GM11168 (cell line): ENCODE data around the gene ASIC2.

ENCODE experiments used
- in situ Hi-C: fragments of 300-500 bp; cut with MboI; formaldehyde crosslinking; loops from one replicate; pipeline ENCODE4 v1.12.0; 2022; ENCODE audit warnings: low sequenced_read_pairs; ENCODE audit not compliant: unreplicated experiment

ASIC2 gene

GRCh38 chr17:33209671-33210070 is 83.4 kb downstream of the ASIC2 start:
- in situ Hi-C loops, result no loop called here

- in situ Hi-C loops, result no loop called here
Observed at GRCh38 chr17:33207231-33207630, 85.9 kb downstream of the ASIC2 start.

- in situ Hi-C loops, result no loop called here
Observed at GRCh38 chr17:33205552-33205951, 87.5 kb downstream of the ASIC2 start.

GRCh38 chr17:33204701-33205100 is 88.4 kb downstream of the ASIC2 start:
- in situ Hi-C loops, result no loop called here

- in situ Hi-C loops, result no loop called here
Observed at GRCh38 chr17:33204156-33204555, 88.9 kb downstream of the ASIC2 start.

GRCh38 chr17:33202796-33203495 is 90.1 kb downstream of the ASIC2 start:
- in situ Hi-C loops, result no loop called here

GRCh38 chr17:33202021-33202420 is 91.1 kb downstream of the ASIC2 start:
- in situ Hi-C loops, result no loop called here

GRCh38 chr17:33201283-33201682 is 91.8 kb downstream of the ASIC2 start:
- in situ Hi-C loops, result no loop called here

GRCh38 chr17:33200587-33200986 is 92.5 kb downstream of the ASIC2 start:
- in situ Hi-C loops, result no loop called here

GRCh38 chr17:33199571-33200510 is 93.3 kb downstream of the ASIC2 start:
- in situ Hi-C loops, result no loop called here

GRCh38 chr17:33198954-33199353 is 94.1 kb downstream of the ASIC2 start:
- in situ Hi-C loops, result no loop called here

- in situ Hi-C loops, result no loop called here
Observed at GRCh38 chr17:33197342-33197741, 95.8 kb downstream of the ASIC2 start.

- in situ Hi-C loops, result no loop called here
Observed at GRCh38 chr17:33196883-33197282, 96.2 kb downstream of the ASIC2 start.

- in situ Hi-C loops, result no loop called here
Observed at GRCh38 chr17:33192951-33193911, 99.9 kb downstream of the ASIC2 start.

- in situ Hi-C loops, result no loop called here
Observed at GRCh38 chr17:33183487-33184026, 109.5 kb downstream of the ASIC2 start.

- in situ Hi-C loops, result no loop called here
Observed at GRCh38 chr17:33179151-33179550, 113.9 kb downstream of the ASIC2 start.

GRCh38 chr17:33178681-33179080 is 114.4 kb downstream of the ASIC2 start:
- in situ Hi-C loops, result no loop called here

GRCh38 chr17:33175562-33175961 is 117.5 kb downstream of the ASIC2 start:
- in situ Hi-C loops, result no loop called here

GRCh38 chr17:33171931-33172330 is 121.2 kb downstream of the ASIC2 start:
- in situ Hi-C loops, result no loop called here
